HG02885 (cell line): ENCODE results near the gene KCNAB1.
"Not testable (repeated sequence)": the region's sequence is repeated elsewhere in the genome, so short reads cannot be mapped to it uniquely, and the experiment has no call there.

Experiments
- ATAC-seq: cut with Tn5 transposase; IDR thresholded peaks from one replicate; pipeline ENCODE4 v1.9.1; 2021; ENCODE audit warnings: mild to moderate bottlenecking; ENCODE audit not compliant: unreplicated experiment, poor library complexity

The KCNAB1 gene

DNA sequence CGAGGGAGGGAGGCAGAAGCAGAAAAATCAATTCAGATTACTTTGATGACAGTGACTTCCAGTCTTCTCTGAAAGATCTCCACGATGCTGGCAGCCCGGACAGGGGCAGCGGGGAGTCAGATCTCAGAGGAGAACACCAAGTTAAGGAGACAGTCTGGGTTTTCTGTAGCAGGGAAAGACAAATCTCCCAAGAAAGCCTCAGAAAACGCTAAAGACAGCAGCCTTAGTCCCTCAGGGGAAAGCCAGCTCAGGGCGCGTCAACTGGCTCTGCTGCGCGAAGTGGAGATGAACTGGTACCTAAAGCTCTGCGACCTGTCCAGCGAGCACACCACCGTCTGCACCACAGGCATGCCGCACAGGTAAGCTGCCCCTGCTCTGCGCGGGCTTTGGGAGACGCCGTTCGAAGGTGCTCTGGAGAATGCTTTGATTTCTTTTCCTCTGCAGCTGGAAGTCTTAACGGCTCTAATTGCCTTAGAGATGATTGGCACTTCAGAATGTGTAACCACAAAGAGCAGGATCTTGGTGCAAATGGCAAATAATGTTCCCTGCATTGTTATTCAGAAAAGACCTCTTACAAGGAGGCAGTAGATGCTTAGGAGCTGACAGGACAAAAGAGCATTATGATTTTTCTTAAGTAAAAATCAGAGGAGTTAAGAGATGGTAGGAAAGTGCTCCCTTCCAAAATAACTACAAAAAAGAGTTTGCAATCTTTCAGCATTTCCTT lies at the start of gene KCNAB1:
Gene KCNAB1, plus strand, starts transcription at position 51 of the 724 bp plus-strand sequence.
- ATAC-seq, result no peak

GRCh38 chr3:156071031-156071430 lies 49.3 kb upstream of the KCNAB1 start:
- ATAC-seq, result no peak

DNA sequence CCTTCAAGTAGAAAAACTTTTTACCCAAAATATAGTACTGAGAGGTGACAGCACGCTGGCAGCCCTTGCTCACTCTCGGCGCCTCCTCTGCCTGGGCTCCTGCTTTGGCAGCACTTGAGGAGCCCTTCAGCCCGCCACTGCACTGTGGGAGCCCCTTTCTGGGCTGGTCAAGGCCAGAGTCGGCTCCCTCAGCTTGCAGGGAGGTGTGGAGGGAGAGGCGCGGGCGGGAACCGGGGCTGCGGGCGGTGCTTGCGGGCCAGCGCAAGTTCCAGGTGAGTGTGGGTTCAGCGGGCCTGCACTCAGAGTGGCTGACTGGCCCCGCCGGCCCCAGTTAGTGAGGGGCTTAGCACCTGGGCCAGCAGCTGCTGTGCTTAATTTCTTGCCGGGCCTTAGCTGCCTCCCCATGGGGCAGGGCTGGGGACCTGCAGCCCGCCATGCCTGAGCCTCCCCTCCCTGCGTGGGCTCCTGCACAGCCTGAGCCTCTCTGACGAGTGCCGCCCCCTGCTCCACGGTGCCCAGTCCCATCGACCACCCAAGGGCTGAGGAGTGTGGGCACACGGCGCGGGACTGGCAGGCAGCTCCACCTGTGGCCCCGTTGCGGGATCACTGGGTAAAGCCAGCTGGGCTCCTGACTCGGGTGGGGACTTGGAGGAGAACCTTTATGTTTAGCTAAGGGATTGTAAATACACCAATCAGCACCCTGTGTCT lies 47.3 kb upstream of the KCNAB1 start:
- ATAC-seq, result not testable (repeated sequence)

DNA sequence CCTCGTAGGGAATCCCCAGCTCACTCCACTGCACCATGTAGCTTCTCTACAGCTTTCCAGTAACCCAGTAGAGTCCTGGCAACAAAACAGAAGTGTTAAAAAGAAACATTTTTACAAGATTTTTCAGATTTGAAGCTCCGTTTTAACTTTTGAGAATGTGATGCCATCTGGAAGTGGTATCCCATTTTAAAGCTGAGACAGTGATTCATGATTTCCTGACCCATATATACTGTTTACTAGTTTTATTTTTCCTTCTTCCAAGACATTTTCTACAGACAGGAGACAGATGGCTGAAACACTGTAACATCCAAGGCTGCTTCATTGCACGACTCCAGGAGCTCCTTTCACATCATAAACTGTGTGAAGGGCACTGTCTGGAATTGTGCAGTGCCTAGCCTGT lies 30.3 kb upstream of the KCNAB1 start:
- no peak for ATAC-seq

- ATAC-seq, result no peak
Observed at GRCh38 chr3:156093964-156094363, 26.4 kb upstream of the KCNAB1 start.

DNA sequence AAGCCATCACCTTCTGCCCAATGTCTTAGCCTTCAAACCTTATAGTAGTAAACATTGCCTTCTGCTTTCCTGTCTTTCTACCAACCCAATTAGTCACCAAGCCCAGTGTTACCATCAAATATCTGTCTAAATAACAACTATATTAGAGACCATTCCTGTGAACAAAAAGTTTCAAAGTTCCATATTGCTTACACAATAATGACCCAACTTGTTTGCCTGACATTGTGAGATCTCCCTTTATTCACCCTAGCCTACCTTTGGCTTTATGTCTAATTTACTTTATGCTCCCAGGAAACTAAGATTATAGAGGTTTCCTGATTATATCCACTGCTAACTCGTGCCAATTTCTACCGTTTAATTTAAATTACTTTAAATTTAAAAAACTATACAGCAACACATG lies 26.0 kb upstream of the KCNAB1 start:
- ATAC-seq, result no peak

DNA sequence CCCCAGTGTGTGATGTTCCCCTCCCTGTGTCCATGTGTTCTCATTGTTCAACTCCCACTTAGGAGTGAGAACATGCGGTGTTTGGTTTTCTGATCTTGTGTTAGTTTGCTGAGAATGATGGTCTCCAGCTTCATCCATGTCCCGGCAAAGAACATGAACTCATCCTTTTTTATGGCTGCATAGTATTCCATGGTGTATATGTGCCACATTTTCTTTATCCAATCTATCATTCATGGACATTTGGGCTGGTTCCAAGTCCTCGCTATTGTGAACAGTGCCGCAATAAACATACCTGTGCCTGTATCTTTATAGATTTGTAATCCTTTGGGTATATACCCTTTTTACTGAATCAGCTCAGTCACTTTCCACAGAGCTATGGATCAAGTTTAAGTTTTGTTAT lies 24.7 kb upstream of the KCNAB1 start:
- ATAC-seq, result not testable (repeated sequence)

DNA sequence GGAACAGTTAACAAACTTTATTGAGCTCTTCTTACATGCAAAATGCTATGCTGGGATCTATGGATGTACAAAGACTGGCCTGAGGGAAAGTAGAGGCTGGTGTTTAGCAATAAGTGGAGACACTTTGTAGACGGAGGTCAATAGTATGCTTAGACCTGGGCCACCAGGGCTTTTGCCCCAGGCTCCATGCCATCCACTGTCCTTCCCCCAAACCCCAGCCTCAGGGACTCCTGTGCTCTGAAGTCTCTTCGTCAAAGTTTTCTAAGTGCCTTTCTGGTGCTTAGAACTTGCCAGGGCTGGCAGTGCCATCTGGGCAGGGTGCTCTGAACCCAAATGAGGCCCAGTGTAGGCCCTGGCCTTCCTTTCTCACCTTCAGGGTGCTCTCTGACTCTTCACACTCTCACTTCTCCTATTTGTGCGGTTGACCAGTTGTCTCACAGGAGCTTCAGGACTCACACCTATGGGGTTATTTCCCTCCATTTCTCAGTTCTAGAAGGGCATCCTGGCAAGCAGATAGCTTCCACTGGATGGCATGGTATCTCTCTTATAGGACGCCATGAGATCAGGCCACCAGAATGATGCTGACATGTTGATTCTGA lies 21.8 kb upstream of the KCNAB1 start:
- peak; percentile 71 for ATAC-seq

DNA sequence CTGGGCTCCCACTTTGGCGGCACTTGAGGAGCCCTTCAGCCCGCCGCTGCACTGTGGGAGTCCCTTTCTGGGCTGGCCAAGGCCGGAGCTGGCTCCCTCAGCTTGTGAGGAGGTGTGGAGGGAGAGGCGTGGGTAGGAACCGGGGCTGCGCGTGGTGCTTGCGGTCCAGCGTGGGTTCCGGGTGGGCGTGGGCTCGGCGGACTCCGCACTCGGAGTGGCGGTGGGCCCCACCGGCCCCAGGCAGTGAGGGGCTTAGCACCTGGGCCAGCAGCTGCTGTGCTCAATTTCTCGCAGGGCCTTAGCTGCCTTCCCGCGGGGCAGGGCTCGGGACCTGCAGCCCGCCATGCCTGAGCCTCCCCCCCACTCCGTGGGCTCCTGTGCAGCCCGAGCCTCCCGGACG lies 21.0 kb upstream of the KCNAB1 start:
- ATAC-seq, result not testable (repeated sequence)

DNA sequence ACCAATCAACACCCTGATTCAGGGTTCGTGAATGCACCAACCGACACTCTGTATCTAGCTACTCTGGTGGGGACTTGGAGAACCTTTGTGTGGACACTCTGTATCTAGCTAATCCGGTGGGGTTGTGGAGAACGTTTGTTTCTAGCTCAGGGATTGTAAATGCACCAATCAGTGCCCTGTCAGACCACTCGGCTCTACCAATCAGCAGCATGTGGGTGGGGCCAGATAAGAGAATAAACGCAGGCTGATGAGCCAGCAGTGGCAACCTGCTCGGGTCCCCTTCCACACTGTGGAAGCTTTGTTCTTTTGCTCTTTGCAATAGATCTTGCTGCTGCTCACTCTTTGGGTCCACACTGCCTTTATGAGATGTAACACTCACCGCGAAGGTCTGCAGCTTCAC lies 20.4 kb upstream of the KCNAB1 start:
- not testable (repeated sequence) for ATAC-seq

- ATAC-seq, result no peak
Observed at GRCh38 chr3:156102267-156102931, 18.0 kb upstream of the KCNAB1 start.

- ATAC-seq, result no peak
Observed at GRCh38 chr3:156106721-156107373, 13.5 kb upstream of the KCNAB1 start.

GRCh38 chr3:156107504-156107903 lies 12.9 kb upstream of the KCNAB1 start:
- no peak for ATAC-seq

DNA sequence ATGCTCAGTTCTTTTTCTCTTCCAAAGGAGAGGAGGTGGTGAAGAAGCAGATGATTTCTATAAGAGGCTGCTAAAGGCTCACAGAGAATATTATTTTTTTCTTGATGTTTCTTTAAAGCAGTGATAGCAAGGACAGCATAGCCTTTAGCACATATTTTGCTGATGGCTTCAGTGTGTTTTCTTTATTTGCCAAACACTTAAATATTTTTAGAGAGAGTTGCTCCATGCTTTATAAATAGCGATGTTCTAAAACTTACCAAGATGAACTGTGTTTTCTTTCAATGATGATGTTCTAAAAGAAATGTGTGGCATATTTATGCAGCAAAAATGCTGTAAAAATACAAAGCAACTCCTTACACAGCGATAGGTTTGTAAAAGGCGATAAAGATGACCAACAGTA lies 11.8 kb upstream of the KCNAB1 start:
- no peak for ATAC-seq

DNA sequence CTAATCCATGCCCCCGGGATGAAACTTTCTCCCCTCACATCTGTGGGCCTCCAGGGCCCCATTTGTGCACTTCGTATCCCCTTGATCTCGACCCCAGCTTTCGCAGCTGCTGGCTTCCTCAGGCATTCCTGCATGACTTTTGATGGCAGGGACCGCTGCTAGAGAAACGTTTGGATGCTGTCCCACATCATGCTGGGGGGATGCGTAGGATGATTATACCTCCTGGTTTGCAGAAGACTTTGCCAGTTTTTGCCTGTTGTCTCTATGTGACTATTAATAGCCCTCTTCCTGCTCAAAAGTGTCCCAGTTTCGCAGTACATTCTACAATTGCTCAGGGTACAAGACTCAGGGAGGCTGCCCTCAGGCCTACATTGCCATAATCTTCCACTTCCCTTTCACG lies 10.4 kb upstream of the KCNAB1 start:
- ATAC-seq, result no peak

DNA sequence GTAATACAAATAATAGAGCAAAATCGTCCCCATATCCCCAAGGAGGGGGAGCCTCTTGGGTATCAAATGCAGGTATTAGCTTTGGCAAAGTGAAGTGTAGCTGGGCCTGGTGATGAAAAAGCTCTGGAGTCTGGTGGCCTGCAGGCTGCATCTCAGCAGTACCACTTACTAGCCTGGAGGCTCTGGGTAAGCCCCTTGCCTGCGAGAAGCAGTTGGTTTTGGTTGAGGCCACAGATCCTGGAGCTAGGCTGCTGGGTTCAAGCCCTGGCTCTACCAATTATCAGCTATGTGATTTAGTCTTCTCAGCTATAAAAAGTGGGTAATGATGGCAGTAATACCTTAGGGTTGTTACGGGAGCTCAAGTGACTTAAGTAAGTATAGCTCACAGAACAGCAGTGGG lies 6.1 kb downstream of the KCNAB1 start:
- no peak for ATAC-seq

- ATAC-seq, result no peak
Observed at GRCh38 chr3:156131241-156131640, 10.9 kb downstream of the KCNAB1 start.

GRCh38 chr3:156131799-156132198 lies 11.4 kb downstream of the KCNAB1 start:
- ATAC-seq, result no peak

DNA sequence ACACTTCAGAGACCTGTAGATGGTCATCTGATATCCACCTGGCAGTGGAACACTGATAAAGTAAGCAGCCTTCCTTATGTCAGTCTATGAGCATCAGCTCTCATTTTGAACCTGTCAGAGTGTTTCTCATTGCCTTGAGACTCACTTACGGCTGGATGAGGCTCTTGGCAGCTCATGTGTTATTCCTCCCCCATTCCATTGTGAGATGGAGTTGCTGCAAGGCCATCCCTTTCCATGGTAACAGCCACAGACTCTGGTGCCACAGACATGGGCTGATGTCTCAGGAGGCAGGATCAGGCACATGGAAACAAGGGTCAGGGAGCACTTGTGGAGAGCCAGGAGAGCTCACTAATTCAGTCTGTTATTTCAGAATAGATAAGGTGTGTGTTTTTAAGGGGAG lies 11.9 kb downstream of the KCNAB1 start:
- no peak for ATAC-seq

GRCh38 chr3:156133076-156133475 lies 12.7 kb downstream of the KCNAB1 start:
- no peak for ATAC-seq
